Loucy (cell line): ENCODE results near the gene RNF11.

ENCODE experiments used
- CTCF ChIP-seq: fragments of 200-600 bp; sonication (generic); conservative IDR thresholded peaks from 2 replicates; pipeline ENCODE4 v1.5.1; 2014; ENCODE audit warnings: mild to moderate bottlenecking, antibody characterized with exemption, low read length
- EZH2phosphoT487 ChIP-seq: fragments of 200-600 bp; IDR thresholded peaks from 2 replicates; pipeline ENCODE4 v1.6.1; 2018; ENCODE audit warnings: antibody characterized with exemption, mild to moderate bottlenecking, moderate library complexity, borderline replicate concordance

GRCh38 chr1:51321924-51322280, 85.8 kb downstream of the RNF11 start:
- TF ChIP-seq CTCF (no peak), EZH2phosphoT487 (no peak)
